Esophagus (tissue), 2 donors: ENCODE data around the gene RPL26. TPM values are rescaled to one million over a fixed set of nuclear protein-coding genes. Genes with fewer than 3 reads are reported as not detected.
"Not testable (repeated sequence)": the region's sequence is repeated elsewhere in the genome, so short reads cannot be mapped to it uniquely, and the experiment has no call there.

Experiments
- H3K27ac ChIP-seq, 2 donors: one replicate each; pipeline ENCODE4 v1.5.1; 2013; ENCODE audit warnings: low read depth in 2 of 2, mild to moderate bottlenecking in 2 of 2, inconsistent platforms in 1 of 2, low read length in 1 of 2, moderate library complexity in 1 of 2
- H3K27me3 ChIP-seq, 2 donors: one replicate each; pipeline ENCODE4 v1.6.1; 2013; ENCODE audit warnings: low read length in 2 of 2, control low read depth in 1 of 2, mild to moderate bottlenecking in 1 of 2; ENCODE audit not compliant: insufficient read depth in 2 of 2, control insufficient read depth in 1 of 2
- H3K36me3 ChIP-seq, 2 donors: one replicate each; pipeline ENCODE4 v1.6.1; 2013; ENCODE audit warnings: low read length in 1 of 2; ENCODE audit not compliant: control insufficient read depth in 2 of 2, insufficient read depth in 2 of 2
- H3K4me1 ChIP-seq, 2 donors: one replicate each; pipeline ENCODE4 v1.6.1; 2013; ENCODE audit warnings: low read length in 1 of 2; ENCODE audit not compliant: control insufficient read depth in 2 of 2, insufficient read depth in 2 of 2
- H3K4me3 ChIP-seq, 2 donors: one replicate each; pipeline ENCODE4 v1.5.1; 2013; ENCODE audit warnings: low read length in 2 of 2, mild to moderate bottlenecking in 2 of 2, low read depth in 1 of 2, moderate library complexity in 1 of 2
- H3K9me3 ChIP-seq, 2 donors: one replicate each; pipeline ENCODE4 v1.6.1; 2013; ENCODE audit warnings: mild to moderate bottlenecking in 2 of 2, low read depth in 1 of 2, low read length in 1 of 2, moderate library complexity in 1 of 2; ENCODE audit not compliant: control insufficient read depth in 2 of 2, insufficient read depth in 1 of 2
- WGBS, 2 donors: extraction: QIAGEN DNeasy Blood & Tissue Kit; methylation state at CpG; one replicate each; pipeline ENCODE4 v1.1.7; 2013; 5-methylcytosine and 5-hydroxymethylcytosine counted together
- polyA plus RNA-seq, 2 donors: library from polyadenylated mRNA; stranded (reverse); fragments of 200-250 nt; gene quantifications; one replicate each; pipeline ENCODE4 v1.2.3, GENCODE V29; 2013
- donor health status: healthy with polysubstance abuse.
- donor health status: Bipolar disorder and iron deficiency.

The RPL26 gene
- polyA plus RNA-seq, 2 donors: 2,120 to 4,250 TPM

DNA sequence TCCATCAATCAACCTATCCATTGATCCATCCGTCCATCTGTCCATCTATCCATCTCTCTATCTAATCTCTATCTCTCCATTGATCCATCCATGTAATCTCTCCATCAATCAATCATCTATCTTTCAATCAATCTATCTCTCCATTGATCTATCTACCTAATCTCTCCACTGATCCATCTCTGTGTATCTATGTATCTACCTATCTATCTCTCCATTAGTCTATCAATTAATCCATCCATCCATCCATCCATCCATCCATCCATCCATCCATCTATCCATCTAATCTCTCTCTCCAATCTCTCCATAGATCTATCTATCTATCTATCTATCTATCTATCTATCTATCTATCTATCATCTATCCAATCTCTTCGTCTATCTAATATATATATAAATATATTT lies 18.1 kb upstream of the RPL26 start:
- H3K27me3 ChIP-seq: no peaks in the 10 kb centered on the region

DNA sequence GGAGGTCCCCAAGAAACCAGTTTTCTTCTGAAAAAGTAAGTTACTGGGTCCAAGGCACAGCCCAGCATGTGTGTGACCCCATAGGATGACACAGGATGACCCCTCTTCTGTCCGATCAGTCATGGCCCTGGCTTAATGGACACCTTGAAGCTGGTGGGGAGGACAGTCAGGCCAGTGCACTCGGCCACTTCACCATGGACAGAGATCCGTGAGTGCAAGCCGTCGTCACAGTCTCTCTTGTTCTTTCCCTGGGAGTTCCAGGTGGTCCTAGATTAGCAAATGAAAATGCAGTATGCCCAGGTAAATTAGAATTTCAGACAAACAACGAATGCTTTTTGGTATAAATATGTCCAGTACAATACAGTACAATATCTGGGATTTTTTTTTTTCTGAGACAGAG lies 16.0 kb upstream of the RPL26 start:
- H3K4me3 ChIP-seq: no peak overlapping the region
- no peaks in the 10 kb centered on the region for H3K36me3 ChIP-seq
- 63 to 64% methylated on average over 6 of the region's 6 CpGs for WGBS, 2 donors

More for the DNA sequence above, 18.1 kb upstream of the RPL26 start:
- WGBS, 2 donors: 85 to 87% methylated on average over 2 of the region's 2 CpGs
- Histone ChIP-seq H3K27ac (no peak overlapping the region), H3K9me3 (no peaks in the 10 kb centered on the region), H3K4me1 (no peaks in the 10 kb centered on the region), H3K4me3 (no peak overlapping the region), H3K36me3 (no peaks in the 10 kb centered on the region)

DNA sequence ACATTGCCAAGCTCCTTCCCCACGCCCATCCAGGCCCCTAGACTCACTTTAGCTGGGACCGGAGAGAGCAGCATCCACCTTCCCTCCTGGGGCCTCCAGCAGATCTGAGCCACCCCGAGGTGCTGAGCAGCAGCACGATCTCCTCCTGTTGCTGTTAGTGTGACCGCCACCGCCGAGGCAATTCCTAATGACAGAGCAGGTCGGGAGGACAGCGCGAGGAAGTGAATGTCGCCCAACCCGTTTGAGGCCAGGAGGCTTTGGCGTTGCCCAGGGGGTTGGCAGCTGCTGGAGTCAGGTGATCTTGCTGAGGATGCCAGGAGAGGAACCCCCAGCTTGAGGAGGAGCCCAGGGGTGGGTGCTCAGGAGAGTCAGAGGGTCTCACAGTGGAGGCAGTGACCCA lies 14.6 kb upstream of the RPL26 start, which contains the start of gene RNF222:
Gene RNF222 (minus strand): TSS at position 192 of the 400 bp plus-strand sequence. CDS start 4,366 bp downstream, outside the sequence.
- Histone ChIP-seq H3K4me1 (peaks cover 0 to 5% of the 10 kb centered on the region in 2 donors), H3K9me3 (no peaks in the 10 kb centered on the region), H3K36me3 (no peaks in the 10 kb centered on the region), H3K27me3 (no peaks in the 10 kb centered on the region), H3K27ac (peak within 1 kb of the TSS; percentile 22 to 85), H3K4me3 (peak within 1 kb of the TSS; percentile 50 to 60)
- WGBS, 2 donors: 37 to 43% methylated on average over 13 of the region's 13 CpGs

More for the DNA sequence above, 16.0 kb upstream of the RPL26 start:
- Histone ChIP-seq H3K4me1 (no peaks in the 10 kb centered on the region), H3K27me3 (no peaks in the 10 kb centered on the region), H3K27ac (no peak overlapping the region), H3K9me3 (no peaks in the 10 kb centered on the region)

DNA sequence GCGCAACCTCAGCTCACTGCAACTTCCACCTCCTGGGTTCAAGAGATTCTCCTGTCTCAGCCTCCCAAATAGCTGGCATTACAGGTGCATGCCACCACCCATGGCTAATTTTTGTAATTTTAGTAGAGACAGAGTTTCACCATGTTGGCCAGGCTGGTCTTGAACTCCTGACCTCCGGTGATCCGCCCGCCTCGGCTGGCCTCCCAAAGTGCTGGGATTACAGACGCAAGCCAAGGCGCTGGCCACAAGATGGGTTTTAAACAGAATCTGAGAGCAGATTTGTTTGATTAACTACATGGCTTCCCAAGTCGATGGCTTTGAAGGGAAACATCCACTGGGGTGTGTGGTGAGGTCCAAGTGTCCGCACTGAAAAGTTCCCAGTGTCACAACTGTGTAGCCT lies 11.5 kb upstream of the RPL26 start:
- 89 to 90% methylated on average over 9 of the region's 9 CpGs for WGBS, 2 donors
- not testable (repeated sequence) for H3K36me3 ChIP-seq, H3K27me3 ChIP-seq, H3K9me3 ChIP-seq, H3K4me1 ChIP-seq, H3K27ac ChIP-seq
- H3K4me3 ChIP-seq: peak overlapping the region in 1 of 2 donors; percentile 30

DNA sequence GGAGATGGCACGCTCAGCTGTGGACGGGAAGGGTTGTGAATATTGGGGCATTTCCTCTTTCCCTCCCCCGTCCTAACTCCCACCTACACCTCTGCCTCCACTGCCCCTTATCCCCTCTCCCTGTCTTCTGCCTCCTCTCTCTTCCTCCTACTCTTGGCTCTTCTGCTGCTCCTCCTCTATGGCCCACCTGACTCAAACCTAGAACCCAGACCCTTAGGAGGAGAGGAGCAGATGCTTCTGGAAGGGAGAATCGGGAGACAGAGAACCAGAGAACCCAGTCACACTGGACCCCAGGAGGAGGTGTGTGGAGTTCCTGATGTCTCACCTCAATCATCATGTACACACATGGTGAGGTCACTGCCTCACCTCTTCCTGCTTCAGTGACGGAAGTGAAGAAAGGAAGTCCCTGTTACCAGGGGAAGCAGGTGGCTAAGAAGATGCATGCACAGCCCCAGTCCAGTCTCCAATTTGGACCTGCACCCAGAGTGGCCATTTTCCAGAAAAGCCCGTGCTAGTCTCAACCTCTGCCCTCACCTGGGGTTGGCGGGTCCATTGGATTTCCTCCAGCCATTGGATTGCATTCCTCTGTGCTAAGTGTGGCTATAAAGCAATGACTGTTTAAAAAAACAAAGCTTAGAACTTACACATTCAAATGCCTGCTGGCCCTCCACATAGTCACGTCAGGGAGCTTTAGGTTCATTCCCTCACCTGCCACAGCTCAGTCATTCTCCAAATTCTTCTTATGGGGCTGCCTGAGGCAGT lies 10.7 kb upstream of the RPL26 start:
- Histone ChIP-seq H3K4me1 (peaks cover 0 to 8% of the 10 kb centered on the region in 2 donors), H3K27me3 (no peaks in the 10 kb centered on the region), H3K4me3 (no peak overlapping the region), H3K27ac (peak overlapping the region; percentile 62 to 88), H3K9me3 (no peaks in the 10 kb centered on the region), H3K36me3 (no peaks in the 10 kb centered on the region)
- 56 to 57% methylated on average over 8 of the region's 8 CpGs for WGBS, 2 donors

DNA sequence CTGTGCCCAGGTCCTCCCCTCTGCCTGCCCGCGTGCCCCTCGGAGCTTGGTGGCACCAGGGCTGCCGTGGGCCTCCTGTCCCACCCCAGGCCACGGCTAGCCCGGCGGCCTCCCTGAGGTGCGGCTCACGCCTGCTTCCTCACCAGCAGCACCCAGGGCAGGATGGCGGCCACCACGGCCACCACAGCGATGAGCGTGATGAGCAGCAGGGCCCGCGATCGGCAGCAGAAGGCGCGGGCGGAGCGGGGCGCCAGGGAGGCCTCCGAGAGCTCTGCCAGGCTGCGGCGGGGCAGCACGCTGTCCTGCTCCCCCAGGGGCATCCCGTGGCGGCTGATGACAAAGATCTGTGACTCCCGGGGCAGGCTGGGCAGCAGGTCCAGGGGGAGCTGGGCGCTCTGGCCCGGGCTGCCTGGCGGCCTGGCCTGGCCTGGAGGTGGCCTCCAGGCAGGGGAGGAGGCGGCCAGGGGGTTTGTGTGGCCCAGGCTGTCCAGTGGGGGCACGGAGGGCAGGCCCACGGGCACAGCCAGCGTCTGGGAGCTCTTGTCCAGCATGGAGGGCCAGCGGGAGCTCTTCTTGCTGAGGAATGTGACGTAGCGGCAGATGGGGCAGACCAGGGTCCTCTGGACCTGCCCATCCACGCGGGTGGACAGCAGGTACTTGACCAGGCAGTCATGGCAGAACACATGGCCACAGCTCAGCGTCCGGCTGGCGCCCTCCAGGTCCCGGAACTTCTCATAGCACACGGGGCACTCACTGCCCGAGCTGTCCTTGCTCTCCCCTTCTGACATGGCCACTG lies 9.9 kb upstream of the RPL26 start:
- 85 to 86% methylated on average over 41 to 46 of the region's 46 CpGs for WGBS, 2 donors

DNA sequence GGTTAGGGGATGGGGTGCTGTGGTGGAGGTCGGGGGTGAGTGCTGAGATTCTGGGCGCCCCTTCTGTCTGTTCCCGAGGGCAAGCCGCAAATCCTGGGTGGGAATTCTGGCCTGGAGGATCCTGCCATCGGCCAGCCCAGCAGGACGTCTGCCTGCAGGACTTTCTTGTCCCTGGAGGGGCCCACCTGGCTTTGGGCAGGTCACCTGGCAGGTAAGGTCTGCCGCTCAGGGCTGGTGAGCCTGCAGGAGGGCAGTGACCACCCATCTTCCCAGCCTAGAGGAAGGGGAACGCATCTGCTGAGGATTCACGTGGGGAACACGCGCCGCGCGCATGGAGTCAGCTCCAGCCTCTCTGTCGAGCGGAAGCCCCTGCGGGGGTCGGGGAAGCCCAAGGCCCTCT lies 9.3 kb upstream of the RPL26 start:
- Histone ChIP-seq H3K27me3 (no peaks in the 10 kb centered on the region), H3K36me3 (no peaks in the 10 kb centered on the region), H3K27ac (peak overlapping the region; percentile 74 to 82), H3K9me3 (no peaks in the 10 kb centered on the region), H3K4me3 (peak overlapping the region; percentile 9 to 19), H3K4me1 (peaks cover 0 to 8% of the 10 kb centered on the region in 2 donors)
- 65% methylated on average over 18 of the region's 18 CpGs for WGBS, 2 donors

More for the DNA sequence above, 9.9 kb upstream of the RPL26 start:
- H3K4me3 ChIP-seq: peak overlapping the region; percentile 9 to 28
- peak overlapping the region; percentile 74 to 88 for H3K27ac ChIP-seq
- no peaks in the 10 kb centered on the region for H3K36me3 ChIP-seq
- H3K4me1 ChIP-seq: peaks cover 0 to 8% of the 10 kb centered on the region in 2 donors
- H3K27me3 ChIP-seq: no peaks in the 10 kb centered on the region
- H3K9me3 ChIP-seq: no peaks in the 10 kb centered on the region

DNA sequence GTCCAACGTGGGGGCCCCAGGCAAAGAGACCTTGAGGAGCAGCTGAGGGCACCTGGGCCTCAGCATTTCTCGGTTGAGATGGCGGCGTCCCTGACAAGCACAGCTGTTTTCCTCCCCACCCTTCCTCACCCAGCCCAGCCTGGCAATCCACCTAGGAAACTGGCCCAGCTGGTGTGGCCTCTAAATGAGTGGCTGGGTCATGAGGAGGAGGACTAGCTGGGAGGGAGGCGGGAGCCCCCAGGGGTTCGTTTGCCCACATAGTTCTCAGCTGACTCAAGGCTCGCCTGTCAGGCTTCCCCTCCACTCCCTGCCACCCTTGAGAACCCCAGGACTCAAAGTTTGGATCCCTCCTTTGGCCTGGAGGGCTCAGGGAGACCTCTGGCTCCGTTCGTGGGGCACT lies 8.7 kb upstream of the RPL26 start:
- WGBS, 2 donors: 29 to 34% methylated on average over 8 to 9 of the region's 9 CpGs
- peak overlapping the region; percentile 74 to 82 for H3K27ac ChIP-seq

DNA sequence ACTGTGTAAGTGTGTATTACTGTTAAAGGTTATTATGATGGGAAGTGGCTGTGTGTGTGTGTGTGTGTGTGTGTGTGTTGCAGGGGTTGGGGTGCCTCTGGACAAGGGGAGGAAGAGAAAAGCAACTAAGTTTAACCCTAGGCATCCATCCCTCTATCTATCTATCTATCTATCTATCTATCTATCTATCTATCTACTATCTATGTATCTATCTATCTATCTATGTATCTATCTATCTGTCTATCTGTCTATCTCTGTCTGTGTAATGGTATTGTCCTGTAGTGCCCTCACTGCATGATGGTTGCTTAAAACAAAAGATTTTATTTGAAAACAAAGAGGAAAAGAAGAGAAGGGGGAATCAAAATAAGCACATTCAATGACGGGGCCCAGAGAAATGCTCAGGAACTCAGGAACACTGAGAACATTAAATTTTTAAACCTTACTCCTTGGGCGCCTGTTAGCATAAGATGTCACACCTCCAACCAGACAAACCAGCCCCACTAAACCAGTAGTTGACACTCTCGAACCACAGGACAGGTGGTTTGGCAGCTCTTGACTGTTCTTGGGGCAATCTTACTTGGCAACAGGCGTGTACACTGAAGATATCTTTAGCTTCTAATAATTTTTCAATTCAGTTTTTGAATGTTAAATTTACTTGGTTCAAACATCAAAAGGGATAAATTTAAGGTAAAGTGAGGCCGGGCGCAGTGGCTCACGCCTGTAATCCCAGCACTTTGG lies 5.1 kb upstream of the RPL26 start:
- peak overlapping the region; percentile 34 to 78 for H3K27ac ChIP-seq

More for the DNA sequence above, 8.7 kb upstream of the RPL26 start:
- peak overlapping the region; percentile 9 to 19 for H3K4me3 ChIP-seq
- H3K9me3 ChIP-seq: no peaks in the 10 kb centered on the region
- no peaks in the 10 kb centered on the region for H3K27me3 ChIP-seq
- peaks cover 0 to 8% of the 10 kb centered on the region in 2 donors for H3K4me1 ChIP-seq
- H3K36me3 ChIP-seq: no peaks in the 10 kb centered on the region

More for the DNA sequence above, 5.1 kb upstream of the RPL26 start:
- Histone ChIP-seq H3K9me3 (no peaks in the 10 kb centered on the region), H3K27me3 (no peaks in the 10 kb centered on the region), H3K4me1 (peaks cover 0 to 4% of the 10 kb centered on the region in 2 donors), H3K4me3 (no peak overlapping the region), H3K36me3 (no peaks in the 10 kb centered on the region)
- 76 to 81% methylated on average over 7 of the region's 7 CpGs for whole genome bisulfite sequencing, 2 donors
